ENCODE results near the gene GAST. TPM values are rescaled to one million over a fixed set of nuclear protein-coding genes. Genes with fewer than 3 reads are reported as not detected.

Gene GAST
- total and polyA plus RNA-seq, 9 of the 15 experiments (the other 6 are each of a cell fraction or from before 2014, with no cell fraction given) = not detected

GRCh38 chr17:41718287-41718645, 6.1 kb downstream of the GAST start (continued):
- TF ChIP-seq SPI1 (IDR thresholded peaks at IDR 0.05; ENCODE audit: borderline replicate concordance, low read depth, low read length) = no peak
- TF ChIP-seq TCF15 (CRISPR knock-in tag; IDR thresholded peaks at IDR 0.05) = no peak
- TF ChIP-seq RBM14 (IDR thresholded peaks at IDR 0.05; ENCODE audit: borderline replicate concordance, insufficient read depth, low read depth, low read length) = no peak
- no peak for TF ChIP-seq XRCC5 (IDR thresholded peaks at IDR 0.05; ENCODE audit: low read depth, low read length)
- TF ChIP-seq SRSF7 (optimal IDR thresholded peaks at IDR 0.05; ENCODE audit: low read depth, low read length) = no peak
- no peak for TF ChIP-seq FIP1L1 (IDR thresholded peaks at IDR 0.05; ENCODE audit: low read depth, low read length, poor library complexity, severe bottlenecking)
- no peak for TF ChIP-seq ADNP (tag; IDR thresholded peaks at IDR 0.05)
- no peak for TF ChIP-seq ZNF146 (CRISPR knock-in tag; IDR thresholded peaks at IDR 0.05; ENCODE audit: unreplicated experiment)

GRCh38 chr17:41722231-41722630, 10.1 kb downstream of the GAST start:
- WGBS (ENCODE audit: insufficient coverage, low coverage, missing lambda C conversion rate) = 23% methylated on average over 7 of the region's 7 CpGs
- ATAC-seq (no peak), FAIRE-seq (no peak), DNase-seq (ENCODE audit: extremely low read depth in 1 of 4, low spot score in 3 of 4) (no peak)
- Histone ChIP-seq H3K79me2 (ENCODE audit: control insufficient read depth, insufficient read depth, low read length) (no peaks in the 10 kb centered on the region), H3K9ac (ENCODE audit: insufficient read depth in 1 of 2, low read depth in 2 of 2, low read length in 2 of 2) (no peak overlapping the region; a peak in 1 of 4 replicates), H4K20me1 (replicated peaks; ENCODE audit: control insufficient read depth, insufficient read depth, low read length) (no peaks in the 10 kb centered on the region), H2AFZ (ENCODE audit: low read depth, low read length) (no peak overlapping the region), H3K4me3 (no peak overlapping the region), H3K4me1 (replicated peaks in 1 of 2; ENCODE audit: control insufficient read depth in 2 of 2, insufficient read depth in 2 of 2, low read length in 2 of 2) (peaks cover 0 to 19% of the 10 kb centered on the region in 2 experiments; a peak in 3 of 5 replicates), H3K4me2 (ENCODE audit: insufficient read depth, low read length) (no peak overlapping the region), H3K27me3 (ENCODE audit: control insufficient read depth in 2 of 2, insufficient read depth in 2 of 2, low read length in 2 of 2) (peaks cover 4 to 5% of the 10 kb centered on the region in 2 experiments; a peak in 2 of 5 replicates), H3K27ac (ENCODE audit: extremely low read depth, low read depth, low read length) (no peak overlapping the region), H3K9me1 (ENCODE audit: control insufficient read depth, insufficient read depth, low read length) (no peaks in the 10 kb centered on the region), H3K36me3 (ENCODE audit: control insufficient read depth, insufficient read depth, low read length) (no peaks in the 10 kb centered on the region), H3K9me3 (replicated peaks; ENCODE audit: control insufficient read depth, insufficient read depth, low read depth, low read length) (no peaks in the 10 kb centered on the region)
- CTCF ChIA-PET (ENCODE audit: low intra/inter-chr PET ratio) = no interaction called here
- BruUV-seq (replicated peaks) = no TSS peak
- in situ Hi-C loops (cut with MboI) = no loop called here
- POLR2A ChIA-PET = interaction anchor here (0.6 to 1.7 kb wide), 2 partner anchors 32 to 904 kb away, joined by 3 read pairs; no protein-coding TSS in a partner anchor
- intact Hi-C loops (cut with micrococcal nuclease) = no loop called here
- TF ChIP-seq CBFA2T3 (IDR thresholded peaks at IDR 0.05) = peak; percentile 35; the same call in 1 of the 2 replicates
- no peak for TF ChIP-seq BRCA1 (IDR thresholded peaks at IDR 0.05)
- no peak for TF ChIP-seq BRCA1 (CRISPR knock-in tag; IDR thresholded peaks at IDR 0.05)
- TF ChIP-seq BCL6 (CRISPR knock-in tag; IDR thresholded peaks at IDR 0.05) = no peak
- TF ChIP-seq ZNF23 (CRISPR knock-in tag; IDR thresholded peaks at IDR 0.05) = no peak
